NB4 (cell line): ENCODE results near the gene MARVELD2.
"Not testable (repeated sequence)": the region's sequence is repeated elsewhere in the genome, so short reads cannot be mapped to it uniquely, and the experiment has no call there.

ENCODE experiments used
- DNase-seq: peaks from one replicate; pipeline ENCODE4 v3.0.0; 2010; ENCODE audit warnings: low read depth
- H3K4me3 ChIP-seq: one replicate; pipeline ENCODE4 v1.5.1; 2011; ENCODE audit warnings: mild to moderate bottlenecking, low read depth, low read length, moderate library complexity
- CTCF ChIP-seq: IDR thresholded peaks from one replicate; pipeline ENCODE4 v1.5.1; 2012; ENCODE audit warnings: low read depth, low read length
- MAX ChIP-seq: IDR thresholded peaks from 2 replicates; pipeline ENCODE4 v1.6.1; 2011; ENCODE audit warnings: low read depth, low read length
- MYC ChIP-seq: IDR thresholded peaks from 2 replicates; pipeline ENCODE4 v1.6.1; 2011; ENCODE audit warnings: low read depth, low read length
- POLR2A ChIP-seq: IDR thresholded peaks from 2 replicates; pipeline ENCODE4 v1.6.1; 2011; ENCODE audit warnings: mild to moderate bottlenecking; ENCODE audit not compliant: insufficient read length; ENCODE audit errors: extremely low read depth

Gene MARVELD2

GRCh38 chr5:69462170-69462569 is 47.3 kb downstream of the MARVELD2 start:
- no peak for TF ChIP-seq MYC
- TF ChIP-seq POLR2A = no peak
- TF ChIP-seq MAX = no peak
- no peak for TF ChIP-seq CTCF
- no peak for DNase-seq
- no peak overlapping the region for H3K4me3 ChIP-seq

GRCh38 chr5:69466375-69466774 is 51.5 kb downstream of the MARVELD2 start:
- not testable (repeated sequence) for H3K4me3 ChIP-seq, DNase-seq

GRCh38 chr5:69467442-69468225 is 52.7 kb downstream of the MARVELD2 start:
- no peak overlapping the region for H3K4me3 ChIP-seq
- TF ChIP-seq CTCF (no peak), POLR2A (no peak)
- no peak for DNase-seq

- TF ChIP-seq POLR2A = no peak
- no peak for TF ChIP-seq CTCF
- TF ChIP-seq MAX = no peak
- TF ChIP-seq MYC = no peak
- DNase-seq = no peak
- H3K4me3 ChIP-seq = no peak overlapping the region
Measured at GRCh38 chr5:69468631-69469030, 53.7 kb downstream of the MARVELD2 start.

GRCh38 chr5:69471516-69471915 is 56.6 kb downstream of the MARVELD2 start:
- DNase-seq, H3K4me3 ChIP-seq: not testable (repeated sequence)

GRCh38 chr5:69472535-69473143 is 57.7 kb downstream of the MARVELD2 start:
- H3K4me3 ChIP-seq = not testable (repeated sequence)

GRCh38 chr5:69477170-69477569 is 62.3 kb downstream of the MARVELD2 start:
- no peak for DNase-seq
- H3K4me3 ChIP-seq = no peak overlapping the region
- TF ChIP-seq CTCF = no peak
- TF ChIP-seq POLR2A = no peak
- TF ChIP-seq MYC = no peak
- no peak for TF ChIP-seq MAX

More at GRCh38 chr5:69472535-69473143, 57.7 kb downstream of the MARVELD2 start:
- not testable (repeated sequence) for DNase-seq

GRCh38 chr5:69478296-69478695 is 63.4 kb downstream of the MARVELD2 start:
- H3K4me3 ChIP-seq, DNase-seq: not testable (repeated sequence)
